Measurements from ENCODE around the gene PTPRH.
A peak's percentile ranks its signal among the peaks of the same experiment; 100 is the strongest.
"Not testable (repeated sequence)": the region's sequence is repeated elsewhere in the genome, so short reads cannot be mapped to it uniquely, and the experiment has no call there.

The PTPRH gene

DNA sequence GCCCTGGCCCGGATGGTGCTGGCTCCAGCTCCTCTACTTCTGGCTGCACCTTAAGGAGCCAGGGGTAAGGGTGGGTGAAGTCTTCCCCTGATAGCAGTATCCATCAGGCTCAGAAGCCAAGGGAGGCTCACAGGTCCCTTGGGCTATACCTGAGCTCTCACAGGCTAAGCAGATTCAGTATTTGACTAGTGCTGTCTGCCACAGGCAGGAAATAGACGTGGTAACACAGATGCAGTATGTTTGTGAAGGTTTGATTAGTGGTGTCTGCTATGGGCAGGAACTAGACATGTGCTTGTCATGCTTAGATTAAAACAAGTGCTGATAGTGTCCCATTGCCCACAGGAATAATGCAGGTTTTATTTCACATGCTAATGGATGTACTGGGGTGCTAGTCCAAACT is 33.2 kb downstream of the PTPRH start:
- no peak for DNase-seq

DNA sequence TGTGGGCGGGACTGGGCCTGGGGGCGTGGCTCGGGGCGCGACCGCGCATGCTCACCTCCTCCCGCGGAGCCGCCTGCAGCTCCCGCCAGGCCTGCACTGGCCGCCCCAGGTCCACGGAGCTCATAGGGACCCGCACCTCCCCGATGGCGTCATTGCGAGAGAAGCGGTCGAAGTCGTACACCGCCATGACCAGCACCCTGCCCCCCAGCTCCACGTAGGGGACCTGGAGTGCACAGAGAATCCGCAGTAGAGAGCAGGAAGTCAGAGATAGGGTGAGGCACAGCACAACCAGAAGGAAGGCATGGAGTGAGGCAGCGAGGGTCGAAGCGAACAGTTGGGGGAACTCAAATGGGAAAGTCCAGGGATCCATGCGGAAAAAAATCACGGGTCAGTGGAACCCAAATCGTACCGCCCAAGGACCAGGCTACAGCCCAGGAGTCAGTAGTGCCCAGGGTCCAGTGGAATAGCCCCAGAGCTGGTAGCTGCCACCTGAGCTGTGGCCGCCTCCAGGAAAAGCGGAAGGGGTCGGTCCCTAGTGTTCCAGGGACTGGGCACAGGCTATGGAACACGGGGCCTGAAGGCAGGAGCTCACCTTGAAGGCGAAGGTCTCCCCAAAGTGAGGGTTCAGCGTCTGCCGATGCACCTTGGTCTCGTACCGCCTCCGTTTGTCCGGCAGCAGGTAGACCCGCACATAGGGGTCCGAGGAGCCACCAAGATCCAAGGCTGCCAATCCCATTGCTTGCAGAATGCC is 34.0 kb downstream of the PTPRH start:
- DNase-seq: no peak

DNA sequence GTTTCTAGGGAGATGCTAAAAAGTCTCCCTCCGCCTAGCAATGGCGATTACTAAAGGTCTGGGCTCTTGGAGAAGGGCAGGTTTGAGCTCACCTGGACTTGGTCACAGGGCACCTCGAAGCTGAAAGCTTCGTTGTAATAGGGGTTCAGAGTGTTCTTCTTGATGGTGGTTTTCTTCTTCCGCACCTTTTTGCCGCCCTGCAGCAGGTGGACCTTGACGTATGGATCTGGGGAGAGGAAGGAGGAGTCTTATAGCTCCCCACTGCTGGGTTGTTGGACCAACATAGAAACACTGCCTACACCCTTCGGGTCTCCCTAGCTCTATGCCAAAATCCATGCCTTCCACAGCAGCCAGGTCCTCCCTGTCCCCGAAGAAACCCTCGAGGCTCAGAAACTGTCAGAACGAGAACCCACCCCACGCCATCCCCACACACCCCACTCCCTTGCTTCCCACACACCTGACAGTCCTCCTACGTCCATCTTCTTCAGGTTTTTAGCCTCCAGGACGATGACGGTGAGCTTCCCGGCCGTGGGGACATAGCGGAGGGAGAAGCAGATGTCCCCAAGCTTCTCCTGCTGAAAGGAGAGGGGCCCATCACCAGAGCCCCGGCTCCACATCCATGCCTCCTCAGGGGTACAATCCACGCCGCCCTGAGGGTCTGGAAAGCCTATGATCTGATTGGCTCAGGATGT is 34.7 kb downstream of the PTPRH start:
- no peak for DNase-seq

DNA sequence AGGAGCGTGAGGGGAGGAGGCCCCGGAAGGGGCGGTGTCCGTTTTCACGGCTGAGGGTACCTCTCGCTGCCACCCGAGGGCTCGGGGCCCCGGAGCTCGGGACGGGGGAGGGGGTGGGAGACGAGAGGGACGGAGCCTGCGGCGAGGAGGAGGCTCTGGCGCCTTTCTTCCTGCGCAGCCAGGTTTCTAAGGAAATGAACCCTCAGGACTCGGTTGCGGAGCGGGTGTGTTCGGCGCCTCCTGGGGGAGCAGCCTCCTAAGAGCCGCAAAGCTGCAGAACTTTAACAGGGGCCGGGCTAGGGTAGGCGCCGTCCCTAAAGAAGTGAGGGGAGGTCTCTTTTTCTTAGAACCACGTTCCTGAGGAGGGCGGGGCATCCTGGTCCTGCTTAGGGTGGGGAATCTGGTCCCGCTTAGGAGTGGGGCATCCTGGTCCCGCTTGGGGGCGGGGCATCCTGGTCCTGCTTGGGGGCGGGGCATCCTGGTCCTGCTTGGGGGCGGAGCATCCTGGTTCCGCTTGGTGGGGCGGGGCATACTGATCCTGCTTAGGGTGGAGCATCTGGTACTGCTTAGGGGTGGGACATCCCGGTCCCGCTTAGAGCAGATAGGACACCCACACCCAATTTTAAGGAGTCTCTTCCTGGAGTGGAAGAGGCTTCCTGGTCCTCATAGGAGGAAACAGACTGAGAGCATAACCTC is 35.4 kb downstream of the PTPRH start:
- DNase-seq: no peak

DNA sequence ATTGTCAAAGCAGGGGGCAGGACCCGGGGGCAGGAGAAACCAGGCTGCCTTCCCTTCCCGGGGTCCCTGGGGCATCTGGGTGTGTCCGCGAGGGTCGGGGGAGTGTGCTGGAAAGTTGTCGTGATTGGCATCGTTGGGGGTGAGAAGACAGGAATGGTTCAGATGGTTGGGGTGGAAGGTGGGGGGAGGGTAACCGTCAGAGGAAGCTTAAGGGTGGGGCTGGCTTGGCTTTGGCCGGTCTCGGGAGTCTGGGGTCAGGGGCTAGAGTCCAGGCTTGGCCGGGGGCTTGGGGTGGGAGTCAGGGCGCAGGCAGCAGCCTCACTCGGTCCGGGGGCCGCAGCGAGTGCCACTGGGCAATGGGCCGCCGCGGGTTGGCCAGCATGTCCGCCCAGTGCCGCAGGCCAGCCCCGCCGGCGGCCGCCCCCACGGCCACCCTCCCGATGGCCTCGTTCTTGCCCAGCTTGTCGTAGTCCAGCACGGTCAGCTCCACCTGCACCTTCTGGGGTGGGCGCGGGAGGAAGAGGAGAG is 36.1 kb downstream of the PTPRH start:
- DNase-seq: no peak

DNA sequence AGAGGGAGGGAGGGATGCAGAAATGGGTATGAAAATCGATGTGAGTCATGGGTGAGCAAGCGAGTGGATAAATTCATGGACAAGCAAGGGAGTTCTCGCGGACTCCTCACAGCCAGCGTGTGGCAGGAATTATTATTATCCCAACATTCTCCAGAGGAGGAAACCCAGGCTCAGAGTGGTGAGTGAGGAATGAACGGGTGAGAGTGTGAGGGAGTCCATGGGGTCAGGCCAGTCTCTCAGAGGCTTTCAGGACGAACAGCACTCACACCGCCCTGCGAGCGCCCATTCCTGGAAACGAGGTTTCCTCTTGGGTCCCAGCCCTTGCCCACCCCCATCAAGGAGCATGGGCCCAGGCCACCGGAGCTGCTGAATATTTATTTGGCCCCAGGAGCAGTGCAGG is 36.6 kb downstream of the PTPRH start:
- DNase-seq: no peak

DNA sequence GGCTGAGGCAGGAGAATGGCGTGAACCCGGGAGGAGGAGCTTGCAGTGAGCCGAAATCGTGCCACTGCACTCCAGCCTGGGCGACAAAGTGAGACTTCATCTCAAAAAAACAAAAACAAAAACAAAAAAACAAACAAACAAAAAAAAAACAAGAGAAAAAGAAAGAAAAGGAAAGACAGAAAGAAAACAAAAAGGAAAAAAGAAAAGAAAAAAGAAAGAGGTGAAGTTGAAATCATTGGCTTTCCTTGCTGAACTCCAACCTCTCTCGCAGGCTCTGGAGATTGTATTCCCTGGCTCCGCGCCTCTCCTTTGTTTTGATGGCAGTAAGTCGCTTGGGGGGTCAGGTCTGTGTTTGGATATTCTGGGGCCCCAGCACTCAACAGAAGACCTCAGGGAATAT is 37.0 kb downstream of the PTPRH start:
- DNase-seq: not testable (repeated sequence)

DNA sequence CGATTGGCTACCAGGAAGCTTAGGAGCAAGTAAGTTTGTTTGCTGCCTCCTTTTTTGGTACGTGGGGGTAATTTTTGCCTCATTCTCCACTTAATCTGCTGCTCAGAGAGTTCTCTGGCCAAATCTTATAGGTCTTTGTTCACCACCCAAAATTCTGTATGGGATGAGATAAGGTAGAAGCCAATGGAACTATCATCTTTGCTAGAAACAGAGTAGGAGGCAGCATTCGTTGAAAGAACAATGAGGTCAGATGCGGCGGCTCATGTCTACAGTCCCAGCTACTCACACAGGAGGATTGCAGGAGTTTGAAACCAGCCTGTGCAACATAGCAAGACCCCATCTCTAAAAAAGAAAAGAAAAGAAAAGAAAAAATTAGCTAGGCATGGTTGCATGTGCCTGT is 37.9 kb downstream of the PTPRH start:
- DNase-seq: no peak

DNA sequence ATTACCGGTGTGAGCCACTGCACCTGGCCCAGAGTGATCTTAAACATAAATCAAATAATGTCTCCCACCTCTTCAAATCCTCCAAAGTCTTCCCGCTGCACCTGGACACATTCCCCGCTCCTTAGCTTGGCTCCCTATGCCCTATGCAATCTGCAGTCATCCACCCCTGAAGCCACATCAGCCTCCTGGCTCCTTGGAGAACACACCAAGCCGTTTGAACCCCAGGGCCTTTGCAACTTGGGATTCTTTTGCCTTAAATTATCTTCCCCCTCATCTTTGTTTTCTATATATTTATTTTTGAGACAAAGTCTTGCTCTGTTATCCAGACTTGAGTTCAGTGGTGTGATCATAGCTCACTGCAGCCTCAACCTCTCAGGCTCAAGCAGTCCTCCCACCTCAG is 40.2 kb downstream of the PTPRH start:
- no peak for DNase-seq

DNA sequence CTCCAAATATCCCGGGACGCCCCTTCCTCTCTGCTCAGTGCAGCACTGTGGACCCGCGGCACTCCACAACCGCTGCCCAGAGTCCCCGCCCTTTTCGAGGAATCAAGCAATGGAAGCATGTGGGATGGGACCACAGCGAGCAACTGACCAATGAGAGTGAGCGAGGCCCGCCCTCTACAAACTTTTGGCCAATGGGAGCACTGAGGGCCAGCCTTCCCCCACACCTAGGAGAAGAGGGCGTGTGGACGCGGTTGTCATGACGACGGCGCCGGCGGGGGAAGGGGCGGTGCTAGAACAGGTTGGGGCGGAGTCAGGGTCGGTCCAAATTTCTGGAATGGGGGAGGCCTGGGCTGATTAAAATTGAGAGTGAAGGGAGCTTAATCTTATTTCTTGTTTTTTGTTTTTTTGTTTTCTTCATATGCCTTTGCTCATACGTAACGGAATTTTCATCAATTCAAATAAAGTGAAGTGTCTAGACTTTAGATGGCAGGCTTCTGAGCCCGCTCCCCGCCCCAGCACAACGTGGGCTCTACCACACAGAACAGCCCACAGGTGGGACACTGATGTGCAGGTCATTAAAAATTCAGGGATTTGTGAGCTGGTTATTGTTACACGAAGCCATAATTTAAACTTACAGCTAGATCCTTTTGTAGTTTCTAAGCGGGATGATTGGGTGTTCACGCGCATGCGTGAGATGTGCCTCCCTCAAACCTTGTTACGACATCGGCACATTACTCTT is 42.6 kb downstream of the PTPRH start, which contains the start of gene DNAAF3:
Gene DNAAF3 (minus strand): TSS at position 84 of the 739 bp plus-strand sequence. CDS start 200 bp downstream, outside the sequence.
- peak; percentile 67 for DNase-seq

DNA sequence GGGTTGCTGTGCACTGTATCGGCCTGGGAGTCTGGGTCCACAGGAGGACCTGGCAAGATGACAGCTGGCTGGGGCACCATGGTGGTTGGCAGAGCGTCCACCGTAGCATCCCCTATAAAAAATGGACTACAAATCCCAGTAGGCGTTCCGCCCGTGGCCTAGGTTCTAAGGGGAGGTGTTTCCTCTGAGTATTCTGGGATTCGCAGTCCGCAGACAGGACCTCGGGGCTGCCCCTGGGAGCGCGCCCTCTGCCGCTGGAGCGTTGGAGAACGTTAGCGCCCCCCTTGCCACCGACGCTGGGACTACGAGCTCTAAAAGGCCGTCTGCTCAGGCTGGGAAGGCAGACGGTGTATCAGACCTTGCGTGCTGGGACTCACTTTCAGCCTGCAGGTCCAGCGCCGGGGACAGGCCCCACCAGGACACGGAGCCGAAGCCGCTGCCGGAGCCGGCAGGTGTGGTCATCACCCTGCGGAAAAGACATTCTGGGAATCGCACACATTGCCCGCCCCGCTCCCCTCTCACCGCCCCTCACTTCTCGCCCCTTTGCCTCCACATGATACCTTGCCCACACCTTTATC is 43.3 kb downstream of the PTPRH start:
- DNase-seq: peak; percentile 28

DNA sequence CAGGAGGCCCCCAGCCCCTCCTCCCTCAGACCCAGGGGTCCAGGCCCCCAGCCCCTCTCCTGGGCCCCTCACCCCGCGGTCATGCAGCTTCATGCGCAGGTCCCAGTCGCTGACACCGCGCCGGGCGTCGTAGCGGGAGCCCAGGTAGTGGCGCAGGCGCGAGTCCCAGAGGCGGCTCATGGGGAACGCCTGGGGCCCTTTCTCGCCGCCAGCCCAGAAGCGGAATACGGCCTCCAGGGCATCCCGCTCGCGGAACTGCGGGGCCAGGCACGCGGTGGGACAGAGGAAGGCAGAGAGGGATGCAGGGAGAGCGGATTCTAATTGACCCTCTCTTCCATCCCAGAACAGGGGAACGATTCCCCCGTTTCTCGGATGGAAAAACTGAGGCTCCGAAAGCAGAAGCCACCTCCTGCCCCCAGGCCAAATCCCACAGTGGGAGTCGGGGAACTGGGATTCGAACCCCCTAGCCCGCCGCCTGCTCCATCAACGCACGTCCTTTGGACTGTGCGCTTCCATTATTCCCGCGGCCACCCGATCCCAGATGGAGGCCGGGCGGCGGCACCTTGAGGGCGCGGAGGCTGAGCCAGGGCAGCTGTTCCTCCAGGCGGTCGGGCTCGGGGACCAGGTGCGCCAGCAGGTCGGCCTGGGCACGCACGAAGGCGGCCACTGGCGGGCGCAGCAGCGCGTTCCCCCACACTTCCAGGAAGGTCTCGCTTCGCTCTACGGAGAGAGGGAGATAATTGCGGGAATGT is 47.6 kb downstream of the PTPRH start:
- DNase-seq: no peak

DNA sequence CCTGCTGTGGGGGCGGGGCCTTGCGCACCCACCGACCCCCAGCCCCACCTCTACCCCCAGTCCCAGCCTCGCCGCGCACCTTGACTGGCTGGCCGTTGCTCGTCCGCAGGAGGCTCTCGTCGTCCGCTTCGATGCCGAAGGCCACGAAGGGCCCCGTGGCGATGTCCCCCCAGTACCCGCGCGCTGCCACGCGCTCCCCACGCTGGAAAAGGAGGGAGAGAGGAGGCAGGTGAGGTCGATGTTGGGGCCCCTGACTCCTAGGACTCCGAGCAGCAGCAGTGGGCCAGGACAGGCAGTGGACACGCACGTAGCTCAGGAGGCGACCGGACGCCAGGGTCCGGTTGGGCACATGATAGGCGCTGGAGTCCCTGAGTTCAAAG is 48.3 kb downstream of the PTPRH start:
- no peak for DNase-seq

DNA sequence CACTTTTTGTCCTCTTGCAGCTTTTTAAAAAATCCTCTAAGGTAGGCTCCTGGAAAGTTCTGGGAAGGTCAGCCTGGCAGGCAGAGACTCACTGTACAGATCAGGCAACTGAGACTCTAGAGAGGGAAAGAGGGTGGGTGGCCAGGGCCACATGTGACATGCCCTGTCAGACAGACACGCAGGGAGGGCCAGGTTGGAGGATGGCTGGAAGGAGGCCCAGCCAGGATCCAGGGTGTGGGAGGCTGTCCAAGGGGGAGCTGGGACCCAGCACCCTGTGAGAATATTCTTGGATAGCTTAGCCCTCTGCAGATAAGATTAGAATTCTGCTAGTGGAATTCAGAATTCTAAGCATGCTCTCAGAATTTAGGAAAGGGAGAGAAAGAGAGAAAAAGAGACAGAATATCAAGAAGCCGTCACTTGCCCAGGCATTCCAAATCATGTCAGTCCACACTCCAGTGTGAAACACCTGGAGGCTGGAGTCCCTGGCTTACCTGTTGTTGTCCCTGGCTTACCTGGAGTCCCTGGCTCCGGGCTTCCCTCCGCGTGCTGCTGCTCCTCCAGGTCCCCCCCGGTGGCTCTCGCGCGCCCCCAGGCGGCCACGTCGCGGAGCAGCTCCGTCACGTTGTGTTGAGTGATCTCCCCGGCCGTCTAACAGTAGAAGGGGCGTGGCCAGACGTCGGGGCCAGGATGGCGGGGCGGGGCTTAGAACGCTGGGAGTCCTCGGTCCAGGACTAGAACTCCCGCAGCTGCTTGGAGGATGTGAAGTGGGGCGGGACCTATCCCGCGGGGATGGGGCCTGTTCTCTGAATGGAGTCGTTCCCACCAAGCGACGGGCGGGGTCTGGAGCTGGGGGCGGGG is 48.9 kb downstream of the PTPRH start:
- DNase-seq: peak; percentile 56

DNA sequence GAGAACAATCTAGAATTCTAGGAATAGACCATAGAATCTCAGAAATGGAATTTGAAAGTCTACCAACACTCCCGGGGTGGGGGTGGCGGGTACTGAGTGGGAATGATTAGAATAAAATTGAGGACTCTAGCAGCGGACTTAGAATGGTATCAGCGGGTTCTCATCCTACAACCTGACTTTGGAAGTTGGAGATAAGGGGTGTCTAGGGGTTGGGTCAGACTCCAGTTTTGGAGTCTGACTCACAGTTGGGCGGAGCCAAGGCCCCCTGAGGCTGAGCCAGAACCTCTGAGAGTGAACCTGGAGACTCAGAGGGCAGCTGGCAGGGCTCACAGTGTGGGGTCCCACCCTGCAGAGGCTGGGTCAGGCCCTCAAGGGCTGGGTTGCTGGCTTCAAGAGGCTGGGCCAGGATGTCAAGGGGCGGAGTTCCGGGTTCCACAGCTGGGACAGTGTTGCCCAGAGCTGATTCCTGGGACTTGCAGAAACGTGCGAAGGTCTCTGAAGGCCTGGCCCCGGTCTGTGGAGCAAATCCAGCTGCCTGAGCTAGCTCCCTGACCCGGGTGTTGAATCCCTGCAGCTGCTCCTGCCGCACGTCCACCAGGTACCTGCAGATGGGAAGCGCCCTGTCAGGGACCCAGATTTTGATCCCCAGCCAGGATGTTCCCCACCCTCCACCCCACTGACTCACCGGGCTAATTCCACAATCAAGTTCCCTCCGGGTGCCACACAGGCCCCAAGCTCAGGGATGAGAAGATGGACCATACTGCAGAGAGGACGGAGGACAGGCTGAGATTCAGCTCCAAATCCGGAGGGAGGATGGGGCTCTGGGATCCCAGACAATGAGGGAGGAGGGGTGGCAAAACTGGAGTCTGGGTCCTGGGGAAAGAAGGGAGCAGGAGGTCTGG is 50.2 kb downstream of the PTPRH start:
- no peak for DNase-seq

DNA sequence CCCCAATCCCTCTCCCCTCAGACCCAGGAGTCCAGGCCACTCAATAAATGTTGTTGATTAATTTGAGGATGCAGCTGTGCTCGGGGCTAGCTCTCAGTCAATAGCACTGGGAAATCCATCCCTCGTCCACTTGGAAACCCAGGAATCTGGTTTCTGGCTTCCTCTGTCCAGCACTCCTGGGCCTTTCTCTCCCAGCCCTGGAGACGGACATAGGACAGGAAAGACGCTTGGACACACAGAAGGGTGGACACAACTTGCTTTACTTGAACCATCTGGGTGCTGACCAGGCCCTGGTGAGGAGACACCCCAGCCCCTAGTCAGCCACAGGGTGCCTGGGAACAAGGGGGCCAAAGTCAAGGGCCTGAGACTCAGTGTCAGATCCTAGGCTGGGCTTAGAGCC is 50.9 kb downstream of the PTPRH start:
- DNase-seq: no peak

DNA sequence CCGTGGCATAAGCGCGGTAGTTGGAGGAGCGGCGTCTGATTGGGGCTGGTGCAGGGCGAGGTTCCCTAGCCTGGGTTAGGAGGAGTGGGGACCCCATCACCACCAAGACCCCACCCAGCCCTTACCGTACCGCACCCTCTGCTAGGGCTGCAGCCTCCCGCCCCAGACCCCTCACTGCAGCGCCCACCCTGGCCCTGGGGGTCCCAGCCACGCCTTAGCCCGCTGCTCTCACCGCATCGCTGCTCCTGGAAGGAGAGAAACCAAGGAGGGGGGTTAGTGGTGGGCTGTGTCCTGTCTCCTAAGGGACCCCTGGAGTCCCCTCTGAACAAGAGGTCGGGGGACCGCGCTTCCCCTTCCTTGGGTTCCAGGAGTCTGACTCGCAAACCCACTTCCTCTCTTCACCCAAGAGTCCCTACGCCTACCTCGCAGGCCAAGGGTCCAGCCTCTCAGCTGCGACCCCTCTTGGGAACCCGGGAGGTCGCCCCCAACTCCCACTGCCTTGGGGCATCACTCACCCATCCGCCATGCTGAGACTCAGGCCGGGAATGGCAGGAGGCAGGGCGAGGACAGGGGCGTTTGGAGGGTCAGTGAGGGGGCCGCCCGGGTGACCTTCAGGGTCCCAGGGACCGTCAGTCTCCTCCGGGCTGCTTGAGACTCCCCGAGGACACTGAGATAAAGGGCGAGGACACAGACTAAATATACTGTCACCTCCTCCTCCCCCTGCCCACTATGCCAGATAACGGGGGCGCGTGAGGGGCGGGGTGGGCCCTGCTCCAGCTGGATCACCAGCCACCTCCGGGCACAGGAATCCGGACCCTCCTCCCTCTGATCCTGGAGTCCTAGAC is 52.0 kb downstream of the PTPRH start, which contains the start of gene TNNI3:
Gene TNNI3 (minus strand): TSS at position 669 of the 845 bp plus-strand sequence. CDS start 143 bp downstream, at position 526.
- DNase-seq: no peak

Measured in NCI-H1092 (cell line).